GM18861 (cell line): ENCODE measurements around the gene TBC1D10A.

ENCODE experiments used
- ATAC-seq: cut with Tn5 transposase; IDR thresholded peaks from one replicate; pipeline ENCODE4 v1.9.1; 2021; ENCODE audit not compliant: unreplicated experiment

Gene TBC1D10A

DNA sequence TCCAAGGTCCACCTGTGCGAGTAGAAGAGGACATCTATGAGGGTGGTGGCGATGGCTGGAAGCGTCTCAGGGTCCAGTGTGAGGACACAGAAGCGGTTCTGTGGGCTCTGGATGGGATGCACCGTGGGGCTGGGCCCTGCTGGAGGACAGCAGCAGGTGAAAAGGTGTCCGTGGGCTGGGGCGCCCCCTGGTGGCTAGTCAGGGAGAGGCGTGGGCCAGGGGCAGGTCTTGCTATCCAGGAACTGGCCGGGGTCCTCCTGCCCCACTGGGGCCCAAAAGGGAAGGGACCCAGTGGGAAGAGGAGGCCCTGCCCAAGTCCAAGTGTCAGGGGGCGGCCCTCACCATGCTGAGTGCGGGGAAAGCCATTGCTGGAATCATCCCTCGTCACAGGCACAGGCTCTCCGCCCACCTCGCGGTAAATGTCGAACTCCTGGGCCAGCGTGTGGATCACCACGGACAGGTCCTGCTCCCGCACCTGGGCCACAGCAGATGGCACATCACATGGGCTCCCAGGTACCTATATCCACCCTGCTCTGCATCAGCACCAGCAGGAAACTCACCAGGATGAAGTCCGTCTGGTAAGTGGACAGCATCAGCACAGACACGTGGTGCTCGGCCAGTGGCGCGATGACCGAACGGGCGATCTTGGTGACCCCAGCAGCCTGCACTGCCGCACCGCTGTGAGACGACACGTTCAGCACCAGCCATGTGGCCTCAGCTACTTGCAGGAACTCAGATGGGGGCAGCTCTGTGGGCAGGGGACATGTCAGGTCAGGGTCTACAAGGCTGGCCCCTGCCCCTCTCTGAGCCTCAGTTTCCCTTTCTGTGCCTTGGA lies 39.7 kb downstream of the TBC1D10A start:
- ATAC-seq, result no peak

DNA sequence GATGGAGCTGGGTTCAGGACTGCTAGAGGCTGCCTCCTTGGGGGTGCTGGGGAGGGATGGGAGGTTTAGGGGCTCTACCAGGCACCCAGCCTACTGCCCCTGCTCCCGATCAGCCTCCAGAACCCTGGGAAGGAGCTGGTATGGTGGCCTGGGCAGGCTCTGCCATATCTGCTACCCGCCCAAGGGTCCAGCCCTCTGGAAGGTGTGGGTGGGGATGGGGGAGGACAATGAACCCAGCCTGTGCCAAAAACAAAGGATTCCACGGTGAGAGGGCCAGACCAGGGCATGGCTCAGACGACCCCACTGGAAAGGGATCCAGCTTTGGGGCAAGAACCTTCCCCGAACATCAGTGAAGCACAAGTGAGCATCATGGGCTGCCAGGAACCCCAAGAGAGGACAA lies 40.4 kb downstream of the TBC1D10A start:
- no peak for ATAC-seq

GRCh38 chr22:30285846-30286200 lies 40.9 kb downstream of the TBC1D10A start:
- ATAC-seq, result no peak

DNA sequence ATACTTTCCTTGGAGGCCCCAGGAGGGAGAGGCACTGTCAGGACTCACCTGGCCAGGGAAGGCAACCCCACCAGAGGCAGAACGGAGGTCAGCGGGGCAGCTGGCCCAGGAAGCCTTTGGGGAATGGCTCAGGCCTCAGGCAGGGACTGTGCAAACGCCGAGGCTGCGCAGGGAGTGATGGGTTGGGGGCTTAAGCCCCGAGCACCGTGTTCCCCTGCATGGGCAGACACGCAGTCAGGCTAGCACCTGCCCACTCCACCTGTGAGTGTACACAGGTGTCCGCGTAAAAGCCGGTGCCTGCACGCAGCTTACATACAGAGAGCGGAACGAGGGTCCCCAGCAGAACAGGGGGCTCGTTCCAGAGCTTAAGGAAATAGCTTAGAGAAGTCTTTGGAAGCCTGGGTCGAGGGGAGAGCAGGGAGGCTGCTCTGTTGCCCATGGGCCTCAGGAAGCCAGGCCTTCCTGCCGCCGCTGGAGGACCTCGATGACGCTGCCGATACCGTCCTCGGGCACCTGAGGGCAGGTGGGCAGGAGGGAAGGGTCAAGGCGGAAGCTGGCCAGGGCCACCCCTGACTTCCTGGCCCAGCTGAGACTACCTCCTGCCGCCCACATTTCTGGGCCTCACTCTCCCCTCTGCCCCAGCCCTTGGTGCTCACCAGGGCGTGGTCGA lies 41.4 kb downstream of the TBC1D10A start:
- ATAC-seq, result no peak

- ATAC-seq, result no peak
These were observed 42.1 kb downstream of the TBC1D10A start for GRCh38 chr22:30284666-30285065.

DNA sequence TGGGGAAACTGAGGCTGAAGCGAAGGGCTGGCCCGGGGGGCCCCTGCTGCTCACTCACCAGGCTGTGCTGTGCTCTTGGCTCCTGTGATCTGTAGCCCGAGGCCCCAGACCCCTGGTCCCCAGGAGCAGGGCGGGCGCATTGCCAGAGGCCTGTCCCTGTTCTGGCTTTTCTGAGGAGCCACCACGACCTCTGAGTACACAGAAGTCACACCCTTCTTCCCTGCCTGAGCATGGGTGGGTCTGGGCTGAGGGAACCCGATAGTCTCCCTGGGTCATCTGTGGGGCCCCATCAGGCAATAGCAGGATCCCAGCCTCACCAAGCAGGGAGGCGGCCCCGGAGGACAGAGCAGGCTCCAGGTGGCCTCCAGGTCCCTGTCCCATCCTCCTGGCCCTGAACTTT lies 42.6 kb downstream of the TBC1D10A start:
- ATAC-seq, result no peak

DNA sequence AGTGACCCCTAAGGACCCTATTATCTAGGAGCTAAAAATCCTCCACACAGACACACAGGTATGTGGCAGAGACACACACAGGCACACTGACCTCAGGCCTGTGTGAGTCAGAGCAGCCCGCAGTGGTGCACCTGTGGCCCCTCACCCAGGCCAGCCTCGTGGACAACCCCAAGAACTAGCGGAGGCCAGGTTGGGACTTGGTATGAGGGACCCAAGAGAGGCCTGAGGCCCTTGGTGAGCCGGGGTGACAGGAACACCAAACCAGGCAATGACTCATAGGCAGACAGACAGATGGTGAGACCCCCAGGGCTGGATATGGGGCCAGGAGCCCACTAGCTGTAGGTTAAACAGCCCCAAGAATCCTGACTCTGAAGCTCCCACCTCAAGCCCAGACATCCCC lies 43.4 kb downstream of the TBC1D10A start:
- ATAC-seq, result no peak

GRCh38 chr22:30282616-30283046 lies 44.1 kb downstream of the TBC1D10A start:
- no peak for ATAC-seq

DNA sequence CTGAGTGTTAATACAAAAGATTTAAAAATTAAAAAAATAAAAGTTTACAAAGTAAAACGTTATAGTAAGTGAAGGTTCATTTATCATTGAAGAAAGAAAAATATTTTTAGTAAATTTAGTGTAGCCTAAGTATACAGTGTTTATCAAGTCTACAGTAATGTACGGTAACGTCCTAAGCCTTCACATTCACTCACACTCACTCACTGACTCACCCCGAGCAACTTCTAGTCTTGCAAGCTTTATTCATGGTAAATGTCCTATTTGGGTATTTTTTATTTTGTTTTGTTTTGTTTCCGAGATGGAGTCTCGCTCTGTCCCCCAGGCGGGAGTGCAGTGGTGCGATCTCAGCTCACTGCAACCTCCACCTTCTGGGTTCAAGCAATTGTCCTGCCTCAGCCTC lies 46.2 kb downstream of the TBC1D10A start:
- no peak for ATAC-seq

- no peak for ATAC-seq
These were observed 46.8 kb downstream of the TBC1D10A start for GRCh38 chr22:30279932-30280331.

GRCh38 chr22:30279046-30279788 lies 47.5 kb downstream of the TBC1D10A start:
- no peak for ATAC-seq

DNA sequence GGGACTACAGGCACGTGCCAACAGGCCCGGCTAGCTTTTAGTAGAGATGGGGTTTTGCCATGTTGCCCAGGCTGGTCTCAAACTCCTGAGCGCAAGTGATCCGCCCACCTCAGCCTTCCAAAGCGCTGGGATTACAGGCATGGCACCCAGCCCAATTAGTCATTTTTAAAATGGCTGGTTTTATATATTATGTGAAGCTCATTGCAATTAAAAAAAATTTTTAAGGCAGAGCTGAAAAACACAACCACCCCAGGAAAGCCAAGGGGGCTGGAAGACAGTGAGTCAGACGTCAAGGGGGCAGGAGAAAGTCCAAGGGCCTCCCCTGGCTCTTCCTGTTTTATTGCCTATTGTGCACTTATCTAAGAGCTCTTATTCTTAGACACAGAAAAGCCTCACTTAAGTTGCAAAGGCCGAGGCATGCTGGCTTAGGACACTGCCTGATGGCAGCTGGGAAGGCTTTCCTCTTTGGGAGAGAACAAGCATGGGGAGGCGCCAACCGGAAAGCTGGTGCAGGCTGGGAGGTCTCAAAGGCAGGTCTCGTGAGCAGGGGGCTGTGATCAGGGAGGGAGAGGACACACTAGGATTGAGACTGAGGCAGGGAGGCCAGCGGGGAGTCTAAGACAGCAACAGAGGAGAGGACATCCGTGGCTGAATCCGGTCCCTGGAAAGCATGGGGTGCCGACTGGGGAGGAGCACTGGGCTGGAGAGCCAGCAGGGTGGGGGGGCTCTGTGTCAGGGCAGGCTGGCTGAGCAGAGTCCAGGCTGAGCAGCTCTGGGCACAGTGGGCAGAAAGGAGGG lies 49.0 kb downstream of the TBC1D10A start:
- ATAC-seq, result no peak

DNA sequence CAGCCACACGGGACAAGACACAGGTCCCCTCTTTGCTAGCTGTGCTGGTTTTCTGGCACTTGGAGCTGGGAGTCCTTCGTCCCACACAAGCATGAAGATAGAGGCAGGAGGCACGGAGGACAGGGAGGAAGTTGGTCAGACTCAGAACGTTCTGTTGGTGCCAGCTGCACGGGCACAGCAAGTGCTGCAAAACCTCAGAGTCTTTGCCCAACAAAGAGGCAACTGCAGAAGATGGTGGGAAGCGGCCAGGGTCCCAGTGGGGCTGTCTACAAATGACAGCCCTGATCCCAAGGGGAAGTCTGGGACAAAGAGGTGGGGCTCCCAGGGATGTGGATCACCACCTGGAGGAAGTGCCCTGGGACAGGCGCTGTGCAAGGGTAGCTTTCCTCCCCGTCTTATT lies 50.7 kb downstream of the TBC1D10A start:
- ATAC-seq, result no peak

GRCh38 chr22:30275625-30276024 lies 51.1 kb downstream of the TBC1D10A start:
- no peak for ATAC-seq

DNA sequence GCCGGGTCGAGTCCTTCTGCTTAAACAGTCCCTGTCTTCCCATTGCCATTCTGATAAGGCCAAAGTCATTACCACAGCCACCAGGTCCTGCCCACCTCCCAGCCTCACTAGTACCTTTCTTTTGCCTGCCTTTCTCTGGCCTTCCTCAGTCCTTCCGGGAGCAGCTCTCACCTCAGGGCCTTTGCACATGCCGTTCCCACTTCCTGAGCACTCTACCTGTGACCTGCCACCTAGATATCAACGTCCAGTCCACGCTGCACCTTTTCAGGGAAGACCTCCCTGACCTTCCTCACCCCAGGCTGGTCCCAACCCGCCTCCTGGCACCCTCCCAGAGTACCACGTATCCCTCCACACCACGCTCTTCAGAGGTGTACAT lies 52.3 kb downstream of the TBC1D10A start:
- no peak for ATAC-seq

DNA sequence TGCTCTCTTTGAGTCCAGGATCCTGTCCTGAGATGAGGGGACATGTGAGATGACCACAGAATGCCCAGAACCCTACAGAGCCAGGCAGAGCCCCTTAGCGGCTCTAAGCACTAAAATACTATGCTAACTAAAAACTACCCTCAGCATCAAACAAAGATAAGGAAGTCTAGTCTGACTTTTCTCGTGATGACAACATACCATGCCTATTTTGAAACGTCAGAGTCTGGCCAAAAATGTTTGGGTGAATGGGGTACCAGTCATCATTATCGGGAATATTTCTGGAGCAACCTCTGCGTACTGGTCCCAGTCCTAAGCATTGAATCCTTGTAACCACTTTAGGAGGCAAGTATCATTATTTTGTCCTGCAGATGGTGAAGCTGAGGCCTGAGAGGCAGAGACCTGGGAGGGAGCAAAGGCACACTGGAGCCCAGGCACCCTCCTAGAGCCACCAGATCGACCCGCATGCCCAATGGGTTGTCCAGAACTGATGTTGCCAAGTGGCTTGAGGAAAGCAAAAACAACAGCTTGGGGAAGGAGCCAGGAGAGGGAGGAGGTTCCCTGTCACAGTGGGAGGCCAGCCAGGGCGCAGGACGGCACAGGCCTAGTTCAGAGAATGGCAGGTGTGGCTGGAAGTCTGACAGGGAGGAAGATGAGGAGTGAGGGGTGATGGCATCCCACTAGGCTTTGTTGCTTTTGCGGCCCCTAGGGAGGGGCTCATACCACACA lies 52.9 kb downstream of the TBC1D10A start:
- no peak for ATAC-seq

DNA sequence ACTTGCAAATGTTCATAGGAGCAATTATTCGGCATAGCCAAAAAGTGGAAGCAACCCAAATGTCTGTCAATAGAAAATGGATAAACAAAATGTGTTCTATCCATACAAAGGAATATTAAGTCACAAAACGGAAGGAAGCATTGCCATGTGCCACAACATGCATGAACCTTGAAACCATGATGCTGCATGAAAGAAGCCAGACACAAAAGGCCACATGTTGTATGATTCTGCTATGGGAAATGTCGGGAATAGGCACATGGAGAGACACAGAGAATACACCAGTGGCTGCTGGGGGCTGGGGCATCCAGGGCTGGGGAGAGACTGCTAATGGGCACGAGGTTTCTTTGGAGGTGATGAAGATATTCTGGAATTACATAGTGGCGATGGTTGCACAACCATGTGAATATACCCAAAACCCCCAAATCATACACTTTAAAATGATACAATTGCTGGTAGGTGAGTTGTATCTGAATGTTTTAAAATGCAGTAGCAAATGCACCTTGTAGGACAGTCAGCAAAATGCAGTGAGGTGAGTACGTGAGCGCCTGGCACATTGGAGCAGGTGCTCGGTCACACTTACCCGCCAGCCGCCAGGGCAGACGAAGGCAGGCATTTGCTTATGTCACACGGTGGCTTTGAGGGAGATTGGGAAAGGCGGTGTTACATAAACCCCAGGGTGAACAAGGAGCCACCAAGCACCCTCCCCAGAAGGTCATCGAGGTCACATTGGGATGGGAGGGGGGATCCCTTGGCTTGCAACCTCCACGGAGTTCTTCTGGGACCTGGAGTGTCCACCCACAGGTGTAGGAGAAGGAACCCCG lies 53.8 kb downstream of the TBC1D10A start:
- no peak for ATAC-seq

- no peak for ATAC-seq
These were observed 55.9 kb downstream of the TBC1D10A start for GRCh38 chr22:30270832-30271231.

DNA sequence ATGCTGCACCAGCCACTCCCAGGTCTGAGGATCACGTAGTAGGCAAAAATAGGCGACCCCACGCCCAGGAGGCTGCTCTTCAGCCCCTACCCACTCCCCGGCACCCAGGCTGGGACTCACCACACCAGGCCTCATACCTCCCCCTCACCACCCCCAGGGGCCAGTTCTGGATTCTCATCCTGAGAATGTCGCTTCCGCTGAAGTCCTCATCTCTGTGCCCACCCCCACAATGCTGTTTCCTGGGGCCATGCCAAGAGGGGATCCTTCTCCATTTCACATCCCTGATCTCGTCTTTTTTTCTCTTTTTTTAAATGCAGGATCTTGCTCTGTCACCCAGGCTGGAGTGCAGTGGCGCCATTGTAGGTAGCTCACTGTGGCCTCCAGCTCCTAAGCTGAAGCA lies 58.4 kb downstream of the TBC1D10A start:
- no peak for ATAC-seq
